Upper lobe of left lung (tissue), 4 donors: ENCODE data around the gene DUSP6.

Experiments used
- CTCF ChIP-seq, 6 experiments: fragments of 450-650 bp in 4 of 6; fragments of 200-600 bp in 2 of 6; sonication (generic) in 2 of 6; IDR thresholded peaks; one replicate each; pipeline ENCODE4 v1.5.1; 2016 to 2019; ENCODE audit warnings: antibody characterized with exemption in 6 of 6
- POLR2A ChIP-seq, 4 donors: fragments of 450-650 bp; IDR thresholded peaks; one replicate each; pipeline ENCODE4 v1.5.1; 2016 to 2017; ENCODE audit warnings: antibody characterized with exemption in 4 of 4, mild to moderate bottlenecking in 2 of 4

- no peak for TF ChIP-seq POLR2A (IDR thresholded peaks at IDR 0.05)
- TF ChIP-seq CTCF (IDR thresholded peaks at IDR 0.05): no peak
Measured at GRCh38 chr12:89390802-89391673, 38.7 kb upstream of the DUSP6 start.
